BJ (cell line): Measurements from ENCODE around the gene PLA2G2C. TPM values are rescaled to one million over a fixed set of nuclear protein-coding genes. Genes with fewer than 3 reads are reported as not detected.

ENCODE experiments used
- CTCF ChIA-PET: fragments of 350-600 bp; formaldehyde crosslinking; extraction: SDS; loops from one replicate; lab custom pipeline; 2021; ENCODE audit warnings: antibody characterized with exemption, inconsistent platforms; lab: Yijun Ruan, JAX
- POLR2A ChIA-PET: fragments of 300-600 bp; sonication (Branson Sonifier 250); formaldehyde crosslinking; extraction: SDS; loops from one replicate; lab custom pipeline; 2021; ENCODE audit warnings: antibody characterized with exemption; lab: Charles Lee
- DNase-seq: peaks from one replicate; pipeline ENCODE4 v3.0.0-alpha.2; 2011; ENCODE audit warnings: low read depth
- H3K27me3 ChIP-seq: 2 replicates; pipeline ENCODE4 v1.6.0; 2011; ENCODE audit warnings: low read length; ENCODE audit not compliant: control insufficient read depth, insufficient read depth
- H3K36me3 ChIP-seq: 2 replicates; pipeline ENCODE4 v1.5.1; 2011; ENCODE audit warnings: low read length; ENCODE audit not compliant: control insufficient read depth, insufficient read depth
- H3K4me3 ChIP-seq: 2 replicates; pipeline ENCODE4 v1.5.1; 2011; ENCODE audit warnings: low read depth, mild to moderate bottlenecking, control low read depth, low read length
- CTCF ChIP-seq: IDR thresholded peaks from 2 replicates; pipeline ENCODE4 v1.5.1; 2011; ENCODE audit warnings: low read depth, mild to moderate bottlenecking, control low read depth, inconsistent platforms, low read length, moderate library complexity; ENCODE audit not compliant: insufficient read depth
- polyA plus RNA-seq: library from polyadenylated mRNA; depleted of rRNA; stranded (reverse); fragments of >200 nt; gene quantifications from 2 replicates; pipeline ENCODE4 v1.2.3, GENCODE V29; 2011

Gene PLA2G2C
- polyA plus RNA-seq, 1 experiment: not detected

GRCh38 chr1:20180844-20181207 lies 5.5 kb downstream of the PLA2G2C start:
- ChIA-PET POLR2A (no interaction called here), CTCF (interaction anchor here (1.4 to 2.6 kb wide), 3 partner anchors 14 to 29 kb away, joined by 3 to 12 read pairs (median 6); no protein-coding TSS in a partner anchor)
- Histone ChIP-seq H3K4me3 (no peak overlapping the region), H3K36me3 (no peaks in the 10 kb centered on the region), H3K27me3 (peaks cover 10% of the 10 kb centered on the region)
- no peak for TF ChIP-seq CTCF
- no peak for DNase-seq

- POLR2A ChIA-PET: no interaction called here
- CTCF ChIA-PET: interaction anchor here (1.2 to 2.6 kb wide), 5 partner anchors 14 to 263 kb away, joined by 3 to 12 read pairs (median 6); no protein-coding TSS in a partner anchor
- Histone ChIP-seq H3K4me3 (no peak overlapping the region), H3K36me3 (no peaks in the 10 kb centered on the region), H3K27me3 (peaks cover 10% of the 10 kb centered on the region)
- TF ChIP-seq CTCF: no peak
- DNase-seq: no peak
These were observed 6.0 kb downstream of the PLA2G2C start for GRCh38 chr1:20180129-20180843.

- TF ChIP-seq CTCF: no peak
- H3K36me3 ChIP-seq: no peaks in the 10 kb centered on the region
- H3K27me3 ChIP-seq: peaks cover 4% of the 10 kb centered on the region
- no peak for DNase-seq
- H3K4me3 ChIP-seq: no peak overlapping the region
- POLR2A ChIA-PET: no interaction called here
- CTCF ChIA-PET: interaction anchor here (0.6 to 2.6 kb wide), 7 partner anchors 14 to 262 kb away, joined by 3 to 12 read pairs (median 6); no protein-coding TSS in a partner anchor
These were observed 6.8 kb downstream of the PLA2G2C start for GRCh38 chr1:20179371-20180128.

GRCh38 chr1:20178634-20179370 lies 7.5 kb downstream of the PLA2G2C start:
- no peak overlapping the region for H3K4me3 ChIP-seq
- no peak for DNase-seq
- CTCF ChIA-PET: interaction anchor here (0.6 to 2.6 kb wide), 8 partner anchors 13 to 788 kb away, joined by 3 to 12 read pairs (median 5); no protein-coding TSS in a partner anchor
- H3K36me3 ChIP-seq: no peaks in the 10 kb centered on the region
- peaks cover 3% of the 10 kb centered on the region for H3K27me3 ChIP-seq
- POLR2A ChIA-PET: no interaction called here
- TF ChIP-seq CTCF: no peak
